SK-N-SH (cell line): Measurements from ENCODE around the gene SHLD2. TPM values are rescaled to one million over a fixed set of nuclear protein-coding genes. Genes with fewer than 3 reads are reported as not detected.

Experiments used
- CTCF ChIA-PET: fragments of 300-600, 350-600 bp; formaldehyde crosslinking; extraction: SDS; loops from one replicate; lab custom pipeline; 2021; lab: Yijun Ruan, JAX
- POLR2A ChIA-PET: fragments of 350-600 bp; sonication (Branson Sonifier 250); formaldehyde crosslinking; extraction: SDS; loops from one replicate; lab custom pipeline; 2020; ENCODE audit warnings: antibody characterized with exemption, inconsistent platforms; lab: Yijun Ruan, JAX
- DNase-seq: peaks from one replicate; pipeline ENCODE4 v3.0.0; 2012
- H2AFZ ChIP-seq: fragments of 200-600 bp; sonication (generic); 2 replicates; pipeline ENCODE4 v1.8.1; 2016; ENCODE audit warnings: antibody characterized with exemption, mild to moderate bottlenecking, low read depth
- H3F3A ChIP-seq: fragments of 200-600 bp; sonication (generic); replicated peaks from 2 replicates; pipeline ENCODE3; 2016; ENCODE audit warnings: antibody characterized with exemption, mild to moderate bottlenecking; ENCODE audit not compliant: insufficient read depth
- H3K27ac ChIP-seq, 2 experiments: fragments of 200-500 bp in 1 of 2; fragments of 200-600 bp in 1 of 2; sonication (Bioruptor generic) in 1 of 2; sonication (generic), shearing (Covaris generic) in 1 of 2; 2 replicates each; pipeline versions ENCODE4 v1.5.1 to v1.6.1; 2014 to 2016; ENCODE audit warnings: low read depth in 2 of 2, inconsistent platforms in 1 of 2, low read length in 1 of 2, mild to moderate bottlenecking in 1 of 2, mixed read lengths in 1 of 2
- H3K27me3 ChIP-seq: fragments of 200-600 bp; sonication (generic), shearing (Covaris generic); 2 replicates; pipeline ENCODE4 v1.6.1; 2016; ENCODE audit warnings: mixed run types; ENCODE audit not compliant: insufficient read depth
- H3K36me3 ChIP-seq, 2 experiments: fragments of 200-500 bp in 1 of 2; fragments of 200-600 bp in 1 of 2; sonication (Bioruptor generic) in 1 of 2; sonication (generic) in 1 of 2; replicated peaks in 1 of 2; 2 replicates each; pipeline versions ENCODE3 to v1.5.1; 2014 to 2016; ENCODE audit warnings: low read length in 1 of 2, mild to moderate bottlenecking in 1 of 2; ENCODE audit not compliant: insufficient read depth in 2 of 2, control insufficient read depth in 1 of 2
- H3K4me1 ChIP-seq, 2 experiments: fragments of 200-500 bp in 1 of 2; fragments of 200-600 bp in 1 of 2; sonication (Bioruptor generic) in 1 of 2; sonication (generic), shearing (Covaris generic) in 1 of 2; 2 replicates each; pipeline versions ENCODE4 v1.5.1 to v1.6.1; 2014 to 2016; ENCODE audit warnings: low read depth in 1 of 2, low read length in 1 of 2, mixed run types in 1 of 2; ENCODE audit not compliant: insufficient read depth in 2 of 2, control insufficient read depth in 1 of 2
- H3K4me2 ChIP-seq: fragments of 200-600 bp; sonication (generic), shearing (Covaris generic); 2 replicates; pipeline ENCODE4 v1.6.1; 2017; ENCODE audit warnings: mixed run types
- H3K4me3 ChIP-seq, 2 experiments: fragments of 200-500 bp in 1 of 2; fragments of 200-600 bp in 1 of 2; sonication (Bioruptor generic) in 1 of 2; sonication (generic), shearing (Covaris generic) in 1 of 2; 2 replicates each; pipeline versions ENCODE4 v1.5.1 to v1.8.1; 2014 to 2016; ENCODE audit warnings: low read depth in 2 of 2, inconsistent platforms in 1 of 2, low read length in 1 of 2, mild to moderate bottlenecking in 1 of 2, mixed read lengths in 1 of 2, moderate library complexity in 1 of 2
- H3K79me2 ChIP-seq: fragments of 200-600 bp; sonication (generic); 2 replicates; pipeline ENCODE4 v1.8.1; 2017; ENCODE audit warnings: mild to moderate bottlenecking; ENCODE audit not compliant: insufficient read depth
- H3K9ac ChIP-seq: fragments of 200-600 bp; sonication (generic); 2 replicates; pipeline ENCODE4 v1.6.1; 2017; ENCODE audit warnings: mixed run types
- H3K9me2 ChIP-seq: fragments of 200-600 bp; sonication (generic); 2 replicates; pipeline ENCODE4 v1.6.1; 2017; ENCODE audit warnings: mixed run types
- H3K9me3 ChIP-seq: fragments of 200-600 bp; sonication (generic); 2 replicates; pipeline ENCODE4 v1.6.1; 2017; ENCODE audit warnings: mixed run types, mild to moderate bottlenecking, moderate library complexity
- H4K20me1 ChIP-seq: fragments of 200-600 bp; sonication (generic); 2 replicates; pipeline ENCODE4 v1.6.1; 2017; ENCODE audit warnings: mild to moderate bottlenecking, mixed run types; ENCODE audit not compliant: insufficient read depth
- CHD2 ChIP-seq: fragments of 150-350 bp; IDR thresholded peaks from 2 replicates; pipeline ENCODE4 v1.6.1; 2018; ENCODE audit warnings: low read length; ENCODE audit not compliant: partially characterized antibody
- FOXM1 ChIP-seq: IDR thresholded peaks from 2 replicates; pipeline ENCODE4 v1.4.0; 2012; ENCODE audit warnings: low read depth, mild to moderate bottlenecking
- GATA2 ChIP-seq: sonication (generic); formaldehyde crosslinking; IDR thresholded peaks from 2 replicates; pipeline ENCODE4 v1.5.0; 2020; ENCODE audit warnings: mild to moderate bottlenecking, missing genetic modification reagents
- JUND ChIP-seq: IDR thresholded peaks from 2 replicates; pipeline ENCODE4 v1.4.0; 2012
- MEF2A ChIP-seq: IDR thresholded peaks from 2 replicates; pipeline ENCODE4 v1.4.0; 2012; ENCODE audit warnings: low read depth, borderline replicate concordance
- MXI1 ChIP-seq: IDR thresholded peaks from 2 replicates; pipeline ENCODE4 v1.6.1; 2012; ENCODE audit warnings: mild to moderate bottlenecking, low read depth, low read length, improper control_type of control experiment
- NFIC ChIP-seq: IDR thresholded peaks from 2 replicates; pipeline ENCODE4 v1.4.0; 2012; ENCODE audit warnings: borderline replicate concordance
- RAD21 ChIP-seq: IDR thresholded peaks from 2 replicates; pipeline ENCODE4 v1.6.1; 2012; ENCODE audit warnings: mild to moderate bottlenecking, low read length
- RCOR1 ChIP-seq: fragments of 150-350 bp; IDR thresholded peaks from 2 replicates; pipeline ENCODE4 v1.6.1; 2017; ENCODE audit warnings: antibody characterized with exemption, low read length
- SMC3 ChIP-seq: IDR thresholded peaks from 2 replicates; pipeline ENCODE4 v1.6.1; 2012; ENCODE audit warnings: low read depth, low read length, improper control_type of control experiment
- TCF12 ChIP-seq: IDR thresholded peaks from 2 replicates; pipeline ENCODE4 v1.4.0; 2012
- TEAD4 ChIP-seq: IDR thresholded peaks from 2 replicates; pipeline ENCODE4 v1.4.0; 2012; ENCODE audit warnings: mild to moderate bottlenecking, borderline replicate concordance; ENCODE audit not compliant: insufficient read depth
- USF2 ChIP-seq: fragments of 150-350 bp; IDR thresholded peaks from 2 replicates; pipeline ENCODE4 v1.6.1; 2017; ENCODE audit warnings: antibody characterized with exemption, low read length, low read depth, borderline replicate concordance
- YY1 ChIP-seq: IDR thresholded peaks from 2 replicates; pipeline ENCODE4 v1.4.0; 2012; ENCODE audit warnings: low read depth, mild to moderate bottlenecking
- WGBS: methylation state at CpG from one replicate; pipeline ENCODE4 v1.1.6; 2017; ENCODE audit warnings: low lambda C conversion rate; 5-methylcytosine and 5-hydroxymethylcytosine counted together
- polyA plus RNA-seq, 3 experiments: library from polyadenylated mRNA; depleted of rRNA; stranded (reverse); fragments of >200 nt; gene quantifications; 2 replicates each; pipeline ENCODE4 v1.2.3, GENCODE V29; 2012
- TF ChIP-seq, protein P1 (sequence below): fragments of 200-600 bp; sonication (generic); IDR thresholded peaks from 2 replicates; pipeline ENCODE4 v1.6.1; 2017; ENCODE audit warnings: antibody characterized with exemption, mild to moderate bottlenecking, moderate library complexity
- TF ChIP-seq, protein P2 (sequence below): IDR thresholded peaks from 2 replicates; pipeline ENCODE4 v1.6.1; 2012; ENCODE audit warnings: mild to moderate bottlenecking, low read depth, low read length, moderate library complexity
- TF ChIP-seq, protein P3 (sequence below): IDR thresholded peaks from 2 replicates; pipeline ENCODE4 v1.4.0; 2012; ENCODE audit warnings: low read depth

Gene SHLD2
- polyA plus RNA-seq, 1 of the 3 experiments (the other 2 are of a cell fraction): 4.7 TPM

- WGBS: 95% methylated on average over 1 of the region's 1 CpG
- ChIA-PET POLR2A (no interaction called here), CTCF (no interaction called here)
- Histone ChIP-seq H3K27ac (no peak overlapping the region), H2AFZ (no peak overlapping the region), H3K27me3 (no peaks in the 10 kb centered on the region), H3K4me1 (peaks cover 0 to 6% of the 10 kb centered on the region in 2 experiments; a peak in 1 of 4 replicates), H3K36me3 (peaks cover 32 to 75% of the 10 kb centered on the region in 2 experiments), H4K20me1 (no peaks in the 10 kb centered on the region), H3K9me2 (no peaks in the 10 kb centered on the region), H3K4me3 (no peak overlapping the region), H3K79me2 (peaks cover 4% of the 10 kb centered on the region; the same call in 1 of the 2 replicates), H3F3A (peaks cover 7% of the 10 kb centered on the region), H3K4me2 (no peak overlapping the region), H3K9ac (no peak overlapping the region), H3K9me3 (no peaks in the 10 kb centered on the region)
- DNase-seq: no peak
- TF ChIP-seq SMC3: no peak
- TF ChIP-seq MEF2A: no peak
- TF ChIP-seq MXI1: no peak
- no peak for TF ChIP-seq RCOR1
- TF ChIP-seq, protein P1, sequence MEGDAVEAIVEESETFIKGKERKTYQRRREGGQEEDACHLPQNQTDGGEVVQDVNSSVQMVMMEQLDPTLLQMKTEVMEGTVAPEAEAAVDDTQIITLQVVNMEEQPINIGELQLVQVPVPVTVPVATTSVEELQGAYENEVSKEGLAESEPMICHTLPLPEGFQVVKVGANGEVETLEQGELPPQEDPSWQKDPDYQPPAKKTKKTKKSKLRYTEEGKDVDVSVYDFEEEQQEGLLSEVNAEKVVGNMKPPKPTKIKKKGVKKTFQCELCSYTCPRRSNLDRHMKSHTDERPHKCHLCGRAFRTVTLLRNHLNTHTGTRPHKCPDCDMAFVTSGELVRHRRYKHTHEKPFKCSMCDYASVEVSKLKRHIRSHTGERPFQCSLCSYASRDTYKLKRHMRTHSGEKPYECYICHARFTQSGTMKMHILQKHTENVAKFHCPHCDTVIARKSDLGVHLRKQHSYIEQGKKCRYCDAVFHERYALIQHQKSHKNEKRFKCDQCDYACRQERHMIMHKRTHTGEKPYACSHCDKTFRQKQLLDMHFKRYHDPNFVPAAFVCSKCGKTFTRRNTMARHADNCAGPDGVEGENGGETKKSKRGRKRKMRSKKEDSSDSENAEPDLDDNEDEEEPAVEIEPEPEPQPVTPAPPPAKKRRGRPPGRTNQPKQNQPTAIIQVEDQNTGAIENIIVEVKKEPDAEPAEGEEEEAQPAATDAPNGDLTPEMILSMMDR: no peak
- no peak for TF ChIP-seq TEAD4
- TF ChIP-seq, protein P2, sequence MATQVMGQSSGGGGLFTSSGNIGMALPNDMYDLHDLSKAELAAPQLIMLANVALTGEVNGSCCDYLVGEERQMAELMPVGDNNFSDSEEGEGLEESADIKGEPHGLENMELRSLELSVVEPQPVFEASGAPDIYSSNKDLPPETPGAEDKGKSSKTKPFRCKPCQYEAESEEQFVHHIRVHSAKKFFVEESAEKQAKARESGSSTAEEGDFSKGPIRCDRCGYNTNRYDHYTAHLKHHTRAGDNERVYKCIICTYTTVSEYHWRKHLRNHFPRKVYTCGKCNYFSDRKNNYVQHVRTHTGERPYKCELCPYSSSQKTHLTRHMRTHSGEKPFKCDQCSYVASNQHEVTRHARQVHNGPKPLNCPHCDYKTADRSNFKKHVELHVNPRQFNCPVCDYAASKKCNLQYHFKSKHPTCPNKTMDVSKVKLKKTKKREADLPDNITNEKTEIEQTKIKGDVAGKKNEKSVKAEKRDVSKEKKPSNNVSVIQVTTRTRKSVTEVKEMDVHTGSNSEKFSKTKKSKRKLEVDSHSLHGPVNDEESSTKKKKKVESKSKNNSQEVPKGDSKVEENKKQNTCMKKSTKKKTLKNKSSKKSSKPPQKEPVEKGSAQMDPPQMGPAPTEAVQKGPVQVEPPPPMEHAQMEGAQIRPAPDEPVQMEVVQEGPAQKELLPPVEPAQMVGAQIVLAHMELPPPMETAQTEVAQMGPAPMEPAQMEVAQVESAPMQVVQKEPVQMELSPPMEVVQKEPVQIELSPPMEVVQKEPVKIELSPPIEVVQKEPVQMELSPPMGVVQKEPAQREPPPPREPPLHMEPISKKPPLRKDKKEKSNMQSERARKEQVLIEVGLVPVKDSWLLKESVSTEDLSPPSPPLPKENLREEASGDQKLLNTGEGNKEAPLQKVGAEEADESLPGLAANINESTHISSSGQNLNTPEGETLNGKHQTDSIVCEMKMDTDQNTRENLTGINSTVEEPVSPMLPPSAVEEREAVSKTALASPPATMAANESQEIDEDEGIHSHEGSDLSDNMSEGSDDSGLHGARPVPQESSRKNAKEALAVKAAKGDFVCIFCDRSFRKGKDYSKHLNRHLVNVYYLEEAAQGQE: no peak
- no peak for TF ChIP-seq USF2
- no peak for TF ChIP-seq FOXM1
- TF ChIP-seq RAD21: no peak
Observed at GRCh38 chr10:87059401-87059800, 35.6 kb upstream of the SHLD2 start.

- Histone ChIP-seq H3K79me2 (peaks cover 4% of the 10 kb centered on the region; the same call in 1 of the 2 replicates), H3K4me2 (no peak overlapping the region), H3K9me2 (no peaks in the 10 kb centered on the region), H3F3A (no peaks in the 10 kb centered on the region), H2AFZ (no peak overlapping the region), H3K4me3 (no peak overlapping the region), H3K27ac (no peak overlapping the region), H3K4me1 (no peaks in the 10 kb centered on the region), H3K27me3 (no peaks in the 10 kb centered on the region), H4K20me1 (no peaks in the 10 kb centered on the region), H3K9me3 (no peaks in the 10 kb centered on the region), H3K36me3 (peaks cover 32 to 80% of the 10 kb centered on the region in 2 experiments), H3K9ac (no peak overlapping the region)
- WGBS: 89% methylated on average over 6 of the region's 6 CpGs
- ChIA-PET POLR2A (no interaction called here), CTCF (no interaction called here)
- DNase-seq: no peak
- TF ChIP-seq YY1: no peak
- TF ChIP-seq NFIC: no peak
- no peak for TF ChIP-seq TCF12
- TF ChIP-seq, protein P3, sequence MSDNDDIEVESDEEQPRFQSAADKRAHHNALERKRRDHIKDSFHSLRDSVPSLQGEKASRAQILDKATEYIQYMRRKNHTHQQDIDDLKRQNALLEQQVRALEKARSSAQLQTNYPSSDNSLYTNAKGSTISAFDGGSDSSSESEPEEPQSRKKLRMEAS: no peak
- TF ChIP-seq CHD2: no peak
- TF ChIP-seq JUND: no peak
- TF ChIP-seq, protein P2: no peak
- no peak for TF ChIP-seq GATA2 (CRISPR knock-in tag)
Observed at GRCh38 chr10:87060280-87060928, 34.6 kb upstream of the SHLD2 start.
